AG04450 (cell line): ENCODE data around the gene RNF113B. TPM values are rescaled to one million over a fixed set of nuclear protein-coding genes. Genes with fewer than 3 reads are reported as not detected.

Source experiments
- CTCF ChIA-PET: fragments of 300-600, 350-600 bp; formaldehyde crosslinking; extraction: SDS; loops from one replicate; lab custom pipeline; 2022; ENCODE audit warnings: antibody characterized with exemption, inconsistent platforms; lab: Charles Lee
- POLR2A ChIA-PET: fragments of 350-600 bp; formaldehyde crosslinking; extraction: SDS; loops from one replicate; lab custom pipeline; 2021; ENCODE audit warnings: antibody characterized with exemption, inconsistent platforms; lab: Yijun Ruan, JAX
- DNase-seq: peaks from one replicate; pipeline ENCODE4 v3.0.0-alpha.2; 2011; ENCODE audit warnings: low read depth, low spot score
- H3K27ac ChIP-seq: one replicate; pipeline ENCODE4 v1.5.1; 2012; ENCODE audit warnings: low read depth, low read length, control low read depth
- H3K27me3 ChIP-seq: one replicate; pipeline ENCODE4 v1.6.0; 2012; ENCODE audit warnings: low read length; ENCODE audit not compliant: control insufficient read depth, insufficient read depth
- H3K4me3 ChIP-seq: 2 replicates; pipeline ENCODE4 v1.5.1; 2011; ENCODE audit warnings: mild to moderate bottlenecking, low read depth, low read length, control low read depth
- H3K9me3 ChIP-seq: 2 replicates; pipeline ENCODE4 v1.5.1; 2012; ENCODE audit warnings: low read length; ENCODE audit not compliant: control insufficient read depth, insufficient read depth
- polyA plus RNA-seq: library from polyadenylated mRNA; depleted of rRNA; stranded (reverse); fragments of >200 nt; gene quantifications from 2 replicates; pipeline ENCODE4 v1.2.3, GENCODE V29; 2011
- TF ChIP-seq, protein P1 (sequence below): IDR thresholded peaks from 2 replicates; pipeline ENCODE4 v1.5.1; 2011; ENCODE audit warnings: low read depth, low read length, control low read depth, inconsistent platforms

The RNF113B gene
- polyA plus RNA-seq, 1 experiment = not detected

GRCh38 chr13:98214707-98215106 lies 37.6 kb upstream of the RNF113B start:
- DNase-seq = no peak
- H3K9me3 ChIP-seq = peaks cover 6% of the 10 kb centered on the region
- POLR2A ChIA-PET = interaction anchor here (1.0 to 1.5 kb wide), 2 partner anchors 42 to 87 kb away, joined by 5 to 6 read pairs; no protein-coding TSS in a partner anchor
- TF ChIP-seq, protein P1, sequence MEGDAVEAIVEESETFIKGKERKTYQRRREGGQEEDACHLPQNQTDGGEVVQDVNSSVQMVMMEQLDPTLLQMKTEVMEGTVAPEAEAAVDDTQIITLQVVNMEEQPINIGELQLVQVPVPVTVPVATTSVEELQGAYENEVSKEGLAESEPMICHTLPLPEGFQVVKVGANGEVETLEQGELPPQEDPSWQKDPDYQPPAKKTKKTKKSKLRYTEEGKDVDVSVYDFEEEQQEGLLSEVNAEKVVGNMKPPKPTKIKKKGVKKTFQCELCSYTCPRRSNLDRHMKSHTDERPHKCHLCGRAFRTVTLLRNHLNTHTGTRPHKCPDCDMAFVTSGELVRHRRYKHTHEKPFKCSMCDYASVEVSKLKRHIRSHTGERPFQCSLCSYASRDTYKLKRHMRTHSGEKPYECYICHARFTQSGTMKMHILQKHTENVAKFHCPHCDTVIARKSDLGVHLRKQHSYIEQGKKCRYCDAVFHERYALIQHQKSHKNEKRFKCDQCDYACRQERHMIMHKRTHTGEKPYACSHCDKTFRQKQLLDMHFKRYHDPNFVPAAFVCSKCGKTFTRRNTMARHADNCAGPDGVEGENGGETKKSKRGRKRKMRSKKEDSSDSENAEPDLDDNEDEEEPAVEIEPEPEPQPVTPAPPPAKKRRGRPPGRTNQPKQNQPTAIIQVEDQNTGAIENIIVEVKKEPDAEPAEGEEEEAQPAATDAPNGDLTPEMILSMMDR = no peak
- CTCF ChIA-PET = no interaction called here
- no peaks in the 10 kb centered on the region for H3K27me3 ChIP-seq
- no peak overlapping the region for H3K4me3 ChIP-seq
- peak overlapping the region; percentile 82 for H3K27ac ChIP-seq

DNA sequence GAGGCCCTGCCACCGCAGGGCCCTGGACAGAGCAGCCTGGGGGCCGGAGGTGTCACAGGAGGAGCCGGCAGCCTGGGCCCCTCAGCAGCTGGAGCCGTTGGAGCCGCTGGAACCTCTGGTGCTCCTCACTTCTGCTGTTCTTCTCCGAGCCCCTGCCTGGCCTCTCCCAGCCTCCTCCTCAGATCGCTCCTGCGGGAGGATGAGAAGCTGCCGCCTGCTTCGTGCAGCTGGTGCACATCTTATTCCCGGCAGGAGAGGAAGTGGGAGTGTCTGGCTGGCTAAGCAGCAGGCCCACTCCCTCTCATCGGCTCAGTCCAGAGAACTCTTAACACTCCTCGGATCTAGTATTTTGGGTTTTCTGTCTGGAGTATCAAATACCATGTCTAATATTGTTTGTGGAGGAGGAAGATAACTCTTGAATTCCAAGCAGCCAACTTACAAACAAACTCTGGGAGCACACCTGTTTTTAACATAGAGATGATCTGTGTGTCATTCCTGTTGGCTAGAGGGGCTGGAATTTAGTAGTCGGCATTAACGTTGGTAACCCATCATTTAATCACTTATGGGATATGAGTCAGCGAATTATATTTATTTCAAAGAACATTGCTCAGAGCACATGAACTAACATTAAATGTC lies 37.1 kb upstream of the RNF113B start:
- DNase-seq = peak; percentile 85
- H3K9me3 ChIP-seq = peaks cover 6% of the 10 kb centered on the region
- H3K27me3 ChIP-seq = no peaks in the 10 kb centered on the region
- ChIA-PET CTCF (no interaction called here), POLR2A (interaction anchor here (1.0 to 1.5 kb wide), 2 partner anchors 41 to 87 kb away, joined by 5 to 6 read pairs; no protein-coding TSS in a partner anchor)
- TF ChIP-seq, protein P1 = no peak
- H3K4me3 ChIP-seq = peak overlapping the region; percentile 32
- peak overlapping the region; percentile 97 for H3K27ac ChIP-seq

DNA sequence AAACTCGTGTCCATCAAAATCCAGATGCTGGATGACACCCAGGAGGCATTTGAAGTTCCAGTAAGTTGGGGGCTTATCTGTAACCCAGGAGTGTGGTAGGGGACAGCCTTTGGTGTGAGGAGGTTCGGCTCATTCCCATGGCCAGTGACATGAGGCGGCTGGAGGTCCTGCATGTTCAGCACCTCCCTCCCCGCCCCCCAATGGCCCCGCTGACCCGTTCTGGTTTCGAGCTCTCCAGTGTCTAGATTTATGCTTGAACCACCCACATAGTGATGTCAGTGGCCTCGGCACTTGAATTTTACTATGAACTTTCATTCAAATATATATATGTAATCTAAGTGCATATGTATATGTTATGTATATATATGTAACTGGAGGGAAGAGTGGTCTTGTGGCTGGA lies 36.3 kb upstream of the RNF113B start:
- TF ChIP-seq, protein P1 = no peak
- Histone ChIP-seq H3K27me3 (no peaks in the 10 kb centered on the region), H3K27ac (peak overlapping the region; percentile 97), H3K4me3 (0 out of 2 replicates have a peak overlapping the region, but pooled peaks have one; percentile 32), H3K9me3 (peaks cover 6% of the 10 kb centered on the region)
- POLR2A ChIA-PET = interaction anchor here (1.0 to 1.5 kb wide), 2 partner anchors 40 to 88 kb away, joined by 5 to 6 read pairs; no protein-coding TSS in a partner anchor
- CTCF ChIA-PET = no interaction called here
- DNase-seq = no peak

DNA sequence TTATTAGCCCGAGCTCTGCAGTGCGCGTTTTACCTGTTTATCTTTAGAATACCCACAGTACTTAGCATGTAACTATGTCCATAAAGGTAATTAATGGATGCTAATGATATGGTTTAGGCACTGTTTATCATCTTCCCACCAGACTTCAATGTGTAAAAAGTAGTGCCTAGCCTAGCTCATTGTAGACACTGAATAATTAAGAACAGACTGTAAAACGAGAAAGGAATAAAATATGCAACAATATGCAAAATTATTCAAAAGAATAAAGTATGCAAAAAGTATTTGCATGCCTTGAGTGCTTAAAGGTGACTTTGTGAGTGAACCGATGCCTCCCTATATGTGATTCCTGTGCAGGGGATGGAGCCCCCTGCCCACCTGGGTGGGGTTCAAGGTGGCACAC lies 35.7 kb upstream of the RNF113B start:
- TF ChIP-seq, protein P1 = no peak

DNA sequence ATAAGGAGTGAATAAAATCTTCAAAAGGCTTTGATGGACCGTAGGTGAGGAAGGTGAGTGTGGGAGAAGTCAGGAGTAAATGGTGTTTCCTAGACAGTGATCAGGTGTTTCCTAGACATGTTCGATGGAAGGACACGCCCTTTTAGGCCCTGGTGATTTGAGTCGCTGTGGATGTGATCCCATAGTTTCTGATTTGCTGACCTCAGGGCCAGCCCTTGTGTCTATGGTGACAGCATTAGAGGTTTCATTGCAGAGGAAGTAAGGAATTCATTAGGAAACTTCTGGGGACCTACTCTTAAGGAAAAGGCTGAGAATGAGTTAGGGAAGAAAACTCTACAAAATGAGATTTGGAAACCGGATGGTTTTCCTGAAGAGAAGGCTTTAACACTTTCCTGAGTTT lies 31.5 kb upstream of the RNF113B start:
- no peaks in the 10 kb centered on the region for H3K27me3 ChIP-seq
- no peak overlapping the region for H3K27ac ChIP-seq
- TF ChIP-seq, protein P1 = no peak
- no peak for DNase-seq
- POLR2A ChIA-PET = interaction anchor here (0.6 to 0.7 kb wide), 3 partner anchors 36 to 355 kb away, joined by 3 to 5 read pairs (median 4); no protein-coding TSS in a partner anchor
- CTCF ChIA-PET = interaction anchor here (0.7 kb wide), 1 partner anchor 415 kb away, joined by 3 read pairs; no protein-coding TSS in a partner anchor
- no peak overlapping the region for H3K4me3 ChIP-seq
- peaks cover 17% of the 10 kb centered on the region for H3K9me3 ChIP-seq

More for the DNA sequence above, 35.7 kb upstream of the RNF113B start:
- ChIA-PET POLR2A (no interaction called here), CTCF (no interaction called here)
- Histone ChIP-seq H3K4me3 (no peak overlapping the region), H3K27ac (peak overlapping the region; percentile 97), H3K27me3 (no peaks in the 10 kb centered on the region), H3K9me3 (peaks cover 6% of the 10 kb centered on the region)
- DNase-seq = no peak
